GM21515 (cell line): ENCODE measurements around the gene ZSCAN2.
A peak's percentile ranks its signal among the peaks of the same experiment; 100 is the strongest.

ENCODE experiments used
- ATAC-seq: cut with Tn5 transposase; IDR thresholded peaks from one replicate; pipeline ENCODE4 v1.9.1; 2021; ENCODE audit not compliant: unreplicated experiment

The ZSCAN2 gene

GRCh38 chr15:84598250-84598649 lies 2.6 kb upstream of the ZSCAN2 start:
- ATAC-seq, result peak; percentile 50

DNA sequence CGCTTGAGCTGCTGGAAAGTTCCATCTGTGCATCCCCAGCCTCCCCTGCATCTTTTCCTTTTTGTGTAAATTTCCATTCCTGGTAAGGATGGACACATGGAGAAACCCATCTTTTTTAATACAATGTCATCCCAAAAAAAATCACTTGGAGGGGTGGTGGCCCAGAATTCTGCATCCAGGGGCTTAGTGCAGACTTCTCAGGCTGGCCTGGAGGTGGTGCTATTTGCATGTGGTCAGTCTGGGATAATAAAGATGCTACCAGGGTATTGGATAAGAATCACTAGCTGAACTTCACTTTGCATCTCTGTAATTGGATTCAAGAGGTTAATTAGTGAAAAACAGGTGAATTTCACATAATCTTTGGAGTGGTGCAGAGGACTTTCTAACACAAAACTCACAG lies 1.8 kb upstream of the ZSCAN2 start:
- no peak for ATAC-seq

GRCh38 chr15:84599906-84600305 lies 903 bp upstream of the ZSCAN2 start:
- no peak for ATAC-seq

GRCh38 chr15:84600331-84600686 lies 500 bp upstream of the ZSCAN2 start:
- ATAC-seq, result peak; percentile 2

DNA sequence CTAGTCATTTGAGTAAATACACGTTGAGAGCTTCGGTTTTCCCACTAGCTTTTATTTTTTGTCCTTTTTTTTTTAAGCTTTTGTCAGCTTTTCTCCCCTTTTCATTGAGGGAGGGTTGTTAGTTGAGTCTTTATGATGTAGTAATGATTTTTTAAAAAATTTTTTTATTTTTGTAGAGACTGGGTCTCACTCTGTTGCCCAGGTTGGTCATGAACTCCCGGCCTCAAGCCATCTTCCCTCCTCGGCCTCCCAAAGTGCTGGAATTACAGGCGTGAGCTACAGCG lies 688 bp downstream of the ZSCAN2 start:
- ATAC-seq, result no peak

- ATAC-seq, result no peak
These were observed 3.0 kb downstream of the ZSCAN2 start for GRCh38 chr15:84603630-84604379.

- ATAC-seq, result no peak
These were observed 4.2 kb downstream of the ZSCAN2 start for GRCh38 chr15:84604826-84605553.

GRCh38 chr15:84605554-84605882 lies 4.7 kb downstream of the ZSCAN2 start:
- ATAC-seq, result no peak

DNA sequence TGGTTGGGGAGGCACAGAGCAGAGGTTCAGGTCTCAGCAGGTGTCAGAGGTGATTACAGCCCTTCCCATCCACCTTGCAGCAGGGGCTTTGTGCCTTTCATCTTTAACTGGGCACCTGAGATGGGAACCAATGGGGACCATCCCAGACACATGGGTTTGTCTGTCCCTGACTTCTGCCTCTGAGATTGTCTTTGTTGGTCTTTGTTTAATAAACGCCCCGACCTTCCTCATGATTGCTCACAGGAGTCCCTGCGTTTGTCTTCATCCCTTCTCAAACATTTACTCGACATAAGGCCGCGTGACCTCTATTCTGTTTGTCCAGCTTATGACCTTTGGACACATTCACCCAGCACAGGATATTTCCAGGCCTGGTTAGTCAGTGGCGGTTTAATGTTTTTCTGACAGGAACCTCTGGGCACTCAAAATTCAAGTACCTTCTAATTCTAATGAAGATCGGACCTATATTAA lies 5.9 kb downstream of the ZSCAN2 start:
- ATAC-seq, result no peak

- no peak for ATAC-seq
These were observed 8.0 kb downstream of the ZSCAN2 start for GRCh38 chr15:84608707-84609284.

- ATAC-seq, result no peak
These were observed 9.2 kb downstream of the ZSCAN2 start for GRCh38 chr15:84609818-84610525.

GRCh38 chr15:84611631-84612030 lies 10.8 kb downstream of the ZSCAN2 start:
- no peak for ATAC-seq

DNA sequence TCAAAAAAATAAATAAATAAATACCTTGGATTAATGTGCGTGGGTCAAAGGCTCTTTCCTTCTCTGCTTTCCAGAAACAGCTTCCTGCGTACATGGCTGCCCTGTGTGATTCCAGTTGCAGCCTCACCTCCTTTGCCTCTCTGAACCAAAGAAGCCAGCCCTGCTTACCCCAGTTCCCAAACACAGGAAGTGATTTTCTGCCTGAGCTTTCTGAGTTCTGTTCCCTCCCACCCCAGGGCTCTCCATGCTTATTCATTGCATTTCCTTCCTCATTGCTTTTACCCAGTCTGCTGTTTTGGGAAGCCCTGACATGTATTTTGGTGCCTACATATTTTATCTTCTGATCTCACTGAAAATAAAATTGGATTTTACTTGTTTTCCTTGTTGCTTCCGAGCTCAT lies 15.4 kb downstream of the ZSCAN2 start:
- ATAC-seq, result no peak

DNA sequence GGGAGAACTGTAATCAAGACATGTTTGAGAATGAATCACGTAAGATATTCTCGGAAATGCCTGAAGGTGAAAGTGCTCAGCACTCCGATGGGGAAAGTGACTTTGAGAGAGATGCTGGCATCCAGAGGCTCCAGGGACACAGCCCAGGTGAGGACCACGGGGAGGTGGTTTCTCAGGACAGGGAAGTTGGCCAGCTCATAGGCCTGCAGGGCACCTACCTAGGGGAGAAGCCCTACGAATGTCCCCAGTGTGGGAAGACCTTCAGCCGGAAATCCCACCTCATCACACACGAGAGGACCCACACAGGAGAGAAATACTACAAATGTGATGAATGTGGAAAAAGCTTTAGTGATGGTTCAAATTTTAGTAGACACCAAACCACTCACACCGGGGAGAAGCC lies 19.8 kb downstream of the ZSCAN2 start:
- no peak for ATAC-seq

DNA sequence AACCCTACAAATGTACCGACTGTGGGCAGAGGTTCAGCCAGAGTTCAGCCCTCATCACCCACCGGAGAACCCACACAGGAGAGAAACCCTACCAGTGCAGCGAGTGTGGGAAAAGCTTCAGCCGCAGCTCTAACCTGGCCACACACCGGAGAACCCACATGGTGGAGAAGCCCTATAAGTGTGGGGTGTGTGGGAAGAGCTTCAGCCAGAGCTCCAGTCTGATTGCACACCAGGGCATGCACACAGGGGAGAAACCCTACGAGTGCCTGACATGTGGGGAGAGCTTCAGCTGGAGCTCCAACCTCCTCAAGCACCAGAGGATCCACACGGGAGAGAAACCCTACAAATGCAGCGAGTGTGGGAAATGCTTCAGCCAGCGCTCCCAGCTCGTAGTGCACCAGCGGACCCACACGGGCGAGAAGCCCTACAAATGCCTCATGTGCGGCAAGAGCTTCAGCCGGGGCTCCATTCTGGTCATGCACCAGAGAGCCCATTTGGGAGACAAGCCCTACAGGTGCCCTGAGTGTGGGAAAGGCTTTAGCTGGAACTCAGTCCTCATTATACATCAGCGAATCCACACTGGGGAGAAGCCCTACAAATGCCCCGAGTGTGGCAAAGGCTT lies 20.7 kb downstream of the ZSCAN2 start:
- ATAC-seq, result no peak

- no peak for ATAC-seq
These were observed 23.6 kb downstream of the ZSCAN2 start for GRCh38 chr15:84624359-84624758.

- ATAC-seq, result no peak
These were observed 24.3 kb downstream of the ZSCAN2 start for GRCh38 chr15:84625123-84625522.

GRCh38 chr15:84629033-84629432 lies 28.2 kb downstream of the ZSCAN2 start:
- ATAC-seq, result no peak

GRCh38 chr15:84631706-84632272 lies 31.0 kb downstream of the ZSCAN2 start:
- no peak for ATAC-seq

DNA sequence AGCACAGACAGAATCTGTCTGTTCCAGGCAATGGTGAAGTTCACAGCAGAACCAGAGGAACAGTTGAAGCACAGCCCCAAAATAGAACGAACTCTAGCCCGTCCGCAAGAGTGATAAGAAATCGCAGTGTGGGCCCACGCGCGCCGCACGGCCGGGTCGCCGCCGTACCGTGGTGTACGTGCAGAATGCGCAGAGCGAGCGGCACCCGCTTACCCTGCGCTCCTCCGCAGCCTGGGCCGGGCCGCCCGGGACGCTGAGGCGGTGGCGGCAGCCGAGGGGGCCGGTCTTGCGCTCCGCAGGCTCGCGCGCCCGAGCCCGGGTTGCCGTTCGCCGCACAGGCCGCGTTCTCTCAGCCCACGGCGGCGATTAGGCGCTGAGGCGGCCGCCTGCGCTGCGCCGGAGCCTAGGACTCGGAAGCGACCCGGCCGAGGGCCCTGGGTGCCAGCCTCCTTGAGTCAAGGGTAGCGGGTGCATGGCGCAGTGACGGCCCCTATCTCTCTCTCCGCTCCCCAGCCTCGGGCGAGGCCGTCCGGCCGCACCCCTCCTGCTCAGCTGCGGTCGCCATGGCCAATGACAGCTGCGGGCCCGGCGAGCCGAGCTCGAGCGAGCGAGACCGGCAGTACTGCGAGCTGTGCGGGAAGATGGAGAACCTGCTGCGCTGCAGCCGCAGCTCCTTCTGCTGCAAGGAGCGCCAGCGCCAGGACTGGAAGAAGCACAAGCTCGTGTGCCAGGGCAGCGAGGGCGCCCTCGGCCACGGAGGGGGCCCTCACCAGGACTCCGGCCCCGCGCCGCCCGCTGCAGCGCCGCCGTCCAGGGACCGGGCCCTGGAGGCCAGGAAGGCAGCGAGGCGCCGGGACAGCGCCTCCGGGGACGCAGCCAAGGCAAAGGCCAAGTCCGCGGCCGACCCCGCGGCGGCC lies 32.8 kb downstream of the ZSCAN2 start:
- ATAC-seq, result peak; percentile 51
